ENCODE data around the gene OR56A5.

OR56A5 gene

DNA sequence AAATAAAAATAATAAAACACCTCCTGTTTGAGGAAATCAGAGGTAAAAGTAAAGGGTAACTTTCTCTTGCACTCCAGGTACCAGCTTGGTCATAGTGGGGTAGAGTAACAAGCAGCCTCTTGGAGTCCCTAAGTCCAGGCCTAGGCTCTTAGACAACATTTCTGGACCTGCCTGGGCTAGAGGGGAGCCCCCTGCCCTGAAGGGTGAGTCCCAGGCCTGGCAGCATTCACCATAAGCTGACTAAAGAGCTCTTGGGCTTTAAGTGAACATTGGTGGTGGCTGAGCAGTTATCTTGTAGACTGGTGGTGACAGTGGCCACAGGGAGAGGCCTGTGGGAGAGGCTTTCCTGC lies 44.9 kb downstream of the OR56A5 start:
- H3K27me3 ChIP-seq (ENCODE audit: insufficient read depth, poor library complexity, severe bottlenecking), result no peaks in the 10 kb centered on the region
- no peaks in the 10 kb centered on the region for H3K9me3 ChIP-seq (ENCODE audit: severe bottlenecking)
- H3K36me3 ChIP-seq (ENCODE audit: low read depth), result no peaks in the 10 kb centered on the region
- H3K27ac ChIP-seq (ENCODE audit: poor library complexity, severe bottlenecking), result no peak overlapping the region
- ATAC-seq (ENCODE audit: low read depth) (no peak), DNase-seq (ENCODE audit: low spot score) (no peak)
- H3K4me1 ChIP-seq (ENCODE audit: insufficient read depth, poor library complexity, severe bottlenecking), result no peaks in the 10 kb centered on the region
- H3K4me3 ChIP-seq (ENCODE audit: severe bottlenecking), result no peak overlapping the region
- TF ChIP-seq, protein P1, sequence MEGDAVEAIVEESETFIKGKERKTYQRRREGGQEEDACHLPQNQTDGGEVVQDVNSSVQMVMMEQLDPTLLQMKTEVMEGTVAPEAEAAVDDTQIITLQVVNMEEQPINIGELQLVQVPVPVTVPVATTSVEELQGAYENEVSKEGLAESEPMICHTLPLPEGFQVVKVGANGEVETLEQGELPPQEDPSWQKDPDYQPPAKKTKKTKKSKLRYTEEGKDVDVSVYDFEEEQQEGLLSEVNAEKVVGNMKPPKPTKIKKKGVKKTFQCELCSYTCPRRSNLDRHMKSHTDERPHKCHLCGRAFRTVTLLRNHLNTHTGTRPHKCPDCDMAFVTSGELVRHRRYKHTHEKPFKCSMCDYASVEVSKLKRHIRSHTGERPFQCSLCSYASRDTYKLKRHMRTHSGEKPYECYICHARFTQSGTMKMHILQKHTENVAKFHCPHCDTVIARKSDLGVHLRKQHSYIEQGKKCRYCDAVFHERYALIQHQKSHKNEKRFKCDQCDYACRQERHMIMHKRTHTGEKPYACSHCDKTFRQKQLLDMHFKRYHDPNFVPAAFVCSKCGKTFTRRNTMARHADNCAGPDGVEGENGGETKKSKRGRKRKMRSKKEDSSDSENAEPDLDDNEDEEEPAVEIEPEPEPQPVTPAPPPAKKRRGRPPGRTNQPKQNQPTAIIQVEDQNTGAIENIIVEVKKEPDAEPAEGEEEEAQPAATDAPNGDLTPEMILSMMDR (IDR thresholded peaks at IDR 0.05; ENCODE audit: poor library complexity, severe bottlenecking), result no peak

DNA sequence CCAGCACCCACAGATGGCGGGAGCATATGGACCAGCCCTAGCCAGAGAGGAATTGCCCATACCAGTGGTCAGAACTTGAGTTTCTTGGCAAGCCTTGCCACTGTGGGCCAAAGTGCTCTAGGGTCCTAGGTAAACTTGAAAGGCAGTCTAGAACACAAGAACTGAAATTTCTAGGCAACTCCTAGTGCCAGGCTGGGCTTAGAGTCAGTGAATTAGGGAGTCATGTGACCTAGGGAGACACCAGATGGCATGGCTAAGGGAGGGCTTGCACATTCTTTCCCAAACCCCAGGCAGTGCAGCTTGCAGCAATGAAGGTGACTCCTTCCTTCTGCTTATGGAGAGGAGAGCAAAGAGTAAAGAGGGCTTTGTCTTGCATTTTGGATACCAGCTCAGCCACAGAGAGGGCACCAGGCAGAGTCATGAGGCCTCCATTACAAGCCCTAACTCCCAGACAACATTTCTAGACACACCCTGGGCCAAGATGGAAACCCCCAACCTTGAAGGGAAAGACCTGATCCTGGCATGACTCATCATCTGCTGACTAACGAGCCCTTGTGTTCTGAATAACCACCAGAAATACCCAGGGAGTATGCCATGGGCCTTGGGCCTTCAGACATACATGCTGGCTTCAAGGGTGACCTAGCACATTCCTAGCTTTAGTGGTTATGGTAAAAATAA lies 45.4 kb downstream of the OR56A5 start:
- ATAC-seq (ENCODE audit: low read depth) (peak; percentile 56; the same call in 2 of the 3 replicates), DNase-seq (ENCODE audit: low spot score) (no peak)
- no peaks in the 10 kb centered on the region for H3K36me3 ChIP-seq (ENCODE audit: low read depth)
- H3K4me1 ChIP-seq (ENCODE audit: insufficient read depth, poor library complexity, severe bottlenecking), result no peaks in the 10 kb centered on the region
- H3K27me3 ChIP-seq (ENCODE audit: insufficient read depth, poor library complexity, severe bottlenecking), result no peaks in the 10 kb centered on the region
- no peak overlapping the region for H3K4me3 ChIP-seq (ENCODE audit: severe bottlenecking)
- no peak overlapping the region for H3K27ac ChIP-seq (ENCODE audit: poor library complexity, severe bottlenecking)
- H3K9me3 ChIP-seq (ENCODE audit: severe bottlenecking), result no peaks in the 10 kb centered on the region
- TF ChIP-seq, protein P1 (IDR thresholded peaks at IDR 0.05; ENCODE audit: poor library complexity, severe bottlenecking), result no peak
